Pancreas (tissue), 10 donors: ENCODE data around the gene DAB2IP. TPM values are rescaled to one million over a fixed set of nuclear protein-coding genes. Genes with fewer than 3 reads are reported as not detected.

Experiments used
- ATAC-seq, 4 donors: fragments of 200-7000 bp; cut with Tn5 transposase; one replicate each; pipeline versions ENCODE4 v1.8.0 to v1.9.1; 2020; ENCODE audit warnings: mild to moderate bottlenecking in 4 of 4, moderate library complexity in 4 of 4
- DNase-seq, 6 donors: peaks; one replicate each; pipeline ENCODE4 v3.0.0-alpha.2; 2020
- FAIRE-seq: peaks from 2 replicates; lab custom pipeline; 2012; peaks lifted over from hg19 to GRCh38; lab: Jason Lieb, UNC
- H3K27ac ChIP-seq, 4 donors: fragments of 200-600 bp; sonication (generic); 1 replicate in 3 of 4; 2 replicates in 1 of 4; pipeline versions ENCODE4 v1.5.0 to v1.8.0; 2020
- H3K27me3 ChIP-seq, 4 donors: fragments of 200-600 bp; one replicate each; pipeline ENCODE4 v1.8.0; 2021
- H3K36me3 ChIP-seq, 3 donors: fragments of 200-600 bp; sonication (generic) in 1 of 3; one replicate each; pipeline versions ENCODE4 v1.5.0 to v1.8.0; 2020 to 2021
- H3K4me1 ChIP-seq, 3 donors: fragments of 200-600 bp; one replicate each; pipeline ENCODE4 v1.8.0; 2021
- H3K4me3 ChIP-seq, 4 donors: fragments of 200-600 bp; sonication (generic) in 2 of 4; one replicate each; pipeline versions ENCODE4 v1.5.0 to v1.8.0; 2020 to 2021
- H3K9me3 ChIP-seq, 4 donors: fragments of 200-600 bp; one replicate each; pipeline ENCODE4 v1.8.0; 2021
- CTCF ChIP-seq, 4 donors: fragments of 200-600 bp; sonication (generic) in 3 of 4; IDR thresholded peaks; one replicate each; pipeline versions ENCODE4 v1.5.0 to v1.8.0; 2021; ENCODE audit warnings: antibody characterized with exemption in 4 of 4
- WGBS, 2 donors: extraction: QIAGEN DNeasy Blood & Tissue Kit; methylation state at CpG; one replicate each; pipeline ENCODE4 v1.1.7; 2013; 5-methylcytosine and 5-hydroxymethylcytosine counted together
- intact Hi-C, 3 donors: fragments of 100-400 bp; cut with DNase I; formaldehyde crosslinking; loops; one replicate each; pipeline versions ENCODE4 v1.11.1 to v1.14.2; 2022
- polyA plus RNA-seq, 2 donors: library from polyadenylated mRNA; stranded (reverse); fragments of 200-250 nt; gene quantifications; one replicate each; pipeline ENCODE4 v1.2.3, GENCODE V29; 2013
- total RNA-seq, 6 donors: library from RNA; stranded (reverse); fragmentation: NEBNext Ultra II Directional in 4 of 6; extraction: Animal tissue kit (Norgen Biotek cat#: 25700) in 4 of 6; gene quantifications; one replicate each; pipeline versions ENCODE4 v1.2.1 to v1.2.4, GENCODE V29; 2021 to 2023
- donor health status: healthy with polysubstance abuse.
- donor health status: DM: no; HTN: no; CAD: no; lungs with moderate emphysema.
- donor health status: DM: no; HTN: no; CAD: no.
- donor health status: control.
- donor health status: control.
- donor health status: Bipolar disorder and iron deficiency.
- donor health status: DM: yes; HTN: yes; CAD: no.
- donor health status: DM: no; HTN: no; CAD: no.
- donor health status: DM: no; HTN: no; CAD: no.
- donor health status: DM: yes; HTN: yes; CAD: no.

Gene DAB2IP
- total and polyA plus RNA-seq, 8 donors: 14.7 to 52.1 (median 25.3) TPM

- ATAC-seq (no peak), FAIRE-seq (no peak), DNase-seq (no peak)
- intact Hi-C loops: no loop called here
- no peak for TF ChIP-seq CTCF (IDR thresholded peaks at IDR 0.05)
- H3K4me3 ChIP-seq: no peak overlapping the region
- no peaks in the 10 kb centered on the region for H3K4me1 ChIP-seq
- WGBS, 2 donors: 95 to 97% methylated on average over 17 of the region's 17 CpGs
- H3K36me3 ChIP-seq: peaks cover 0 to 23% (median 13%) of the 10 kb centered on the region in 3 donors
- no peaks in the 10 kb centered on the region for H3K9me3 ChIP-seq
- H3K27me3 ChIP-seq: no peaks in the 10 kb centered on the region
- H3K27ac ChIP-seq: no peak overlapping the region
These were observed 130.4 kb downstream of the DAB2IP start for GRCh38 chr9:121781701-121782464.

GRCh38 chr9:121782514-121783110 lies 131.2 kb downstream of the DAB2IP start:
- no peak for ATAC-seq
- TF ChIP-seq CTCF (IDR thresholded peaks at IDR 0.05): no peak
- peaks cover 0 to 23% (median 13%) of the 10 kb centered on the region in 3 donors for H3K36me3 ChIP-seq

DNA sequence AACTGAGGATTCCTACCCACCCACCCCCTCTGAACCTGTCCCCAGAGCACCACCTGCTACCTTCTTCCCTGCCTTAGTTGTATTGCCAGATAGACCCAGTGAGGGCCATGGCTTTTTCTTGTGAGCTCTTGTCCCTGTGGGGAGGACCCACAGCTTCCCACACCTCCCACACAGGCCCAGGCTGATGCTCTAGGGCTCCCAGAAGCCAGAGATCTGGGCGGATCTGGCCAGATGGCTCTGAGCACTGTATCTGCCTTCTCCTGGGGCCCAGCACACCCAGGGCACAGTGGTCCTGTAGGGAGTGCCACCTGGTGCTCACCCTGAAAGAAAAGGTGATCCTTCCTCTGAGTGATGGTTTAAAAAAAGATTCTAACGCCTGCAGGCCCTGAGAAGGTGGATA lies 131.7 kb downstream of the DAB2IP start:
- Histone ChIP-seq H3K9me3 (no peaks in the 10 kb centered on the region), H3K36me3 (peaks cover 0 to 20% (median 13%) of the 10 kb centered on the region in 3 donors), H3K27me3 (no peaks in the 10 kb centered on the region), H3K27ac (no peak overlapping the region), H3K4me1 (no peaks in the 10 kb centered on the region), H3K4me3 (no peak overlapping the region)
- intact Hi-C loops: no loop called here
- TF ChIP-seq CTCF (IDR thresholded peaks at IDR 0.05): no peak
- 91 to 92% methylated on average over 2 of the region's 2 CpGs for WGBS, 2 donors
- FAIRE-seq (no peak), ATAC-seq (no peak), DNase-seq (no peak)

More at GRCh38 chr9:121782514-121783110, 131.2 kb downstream of the DAB2IP start:
- DNase-seq (no peak), FAIRE-seq (no peak)
- Histone ChIP-seq H3K4me3 (no peak overlapping the region), H3K4me1 (no peaks in the 10 kb centered on the region), H3K27ac (no peak overlapping the region), H3K9me3 (no peaks in the 10 kb centered on the region), H3K27me3 (no peaks in the 10 kb centered on the region)
- intact Hi-C loops: no loop called here
- WGBS, 2 donors: 93 to 95% methylated on average over 17 of the region's 17 CpGs

DNA sequence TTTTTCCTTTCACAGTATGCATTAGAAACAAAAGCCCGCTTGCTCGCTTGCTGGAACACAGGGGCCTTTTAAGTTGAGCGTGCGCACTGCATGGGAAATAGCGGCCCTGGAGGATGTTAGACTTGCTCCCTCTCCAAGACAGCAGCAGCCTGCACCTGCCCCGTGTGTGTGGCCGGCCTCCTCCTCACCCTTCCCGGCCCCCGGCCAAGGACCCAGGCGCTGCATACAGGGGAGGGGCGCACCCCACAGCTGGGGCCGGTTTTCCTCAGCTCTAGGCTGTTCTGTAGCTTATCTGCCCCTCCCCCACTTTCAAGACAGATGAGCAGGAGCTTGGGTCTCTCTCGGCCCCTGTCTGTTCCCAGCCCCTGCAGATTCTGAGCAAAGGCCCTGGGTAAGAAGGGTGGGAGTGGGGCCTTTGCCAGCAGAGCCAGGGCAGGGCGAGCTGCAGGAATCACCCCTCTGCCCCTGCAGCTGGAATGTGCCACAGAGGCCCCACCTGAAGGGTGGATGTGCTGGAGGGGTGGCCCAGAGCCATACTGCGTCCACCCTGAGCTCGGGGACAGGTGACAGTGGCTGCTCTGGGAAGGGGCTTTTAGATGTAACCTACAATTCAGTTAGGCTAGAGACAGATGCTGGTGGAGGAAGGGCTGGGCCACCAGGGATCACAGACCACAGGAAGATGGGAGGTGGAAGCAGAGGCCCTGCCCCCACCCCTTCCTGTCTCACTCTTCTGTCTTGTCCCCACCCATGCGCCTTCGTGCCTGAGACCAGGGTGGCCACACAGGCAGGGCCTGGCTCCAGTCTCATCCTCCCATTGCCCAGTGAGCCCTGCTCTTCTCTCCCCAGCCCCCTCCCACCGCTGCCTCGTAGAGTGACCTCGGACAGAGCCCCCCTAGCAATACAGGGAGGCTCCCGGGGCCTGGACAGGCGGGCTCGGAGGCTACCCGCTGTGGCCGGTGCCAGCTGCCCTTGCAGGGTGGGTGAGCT lies 132.4 kb downstream of the DAB2IP start:
- no peaks in the 10 kb centered on the region for H3K27me3 ChIP-seq
- H3K9me3 ChIP-seq: no peaks in the 10 kb centered on the region
- WGBS, 2 donors: 89% methylated on average over 26 of the region's 26 CpGs
- FAIRE-seq (no peak), DNase-seq (peak in 1 of 6 donors; percentile 52), ATAC-seq (no peak)
- H3K27ac ChIP-seq: no peak overlapping the region
- H3K4me3 ChIP-seq: no peak overlapping the region
- intact Hi-C loops: no loop called here
- peaks cover 0 to 20% (median 13%) of the 10 kb centered on the region in 3 donors for H3K36me3 ChIP-seq
- H3K4me1 ChIP-seq: no peaks in the 10 kb centered on the region
- TF ChIP-seq CTCF (IDR thresholded peaks at IDR 0.05): no peak
